ENCODE measurements around the gene FOXJ2. TPM values are rescaled to one million over a fixed set of nuclear protein-coding genes. Genes with fewer than 3 reads are reported as not detected.

The FOXJ2 gene
- total RNA-seq, 1 experiment from 2014 or later, result 5.5 TPM

DNA sequence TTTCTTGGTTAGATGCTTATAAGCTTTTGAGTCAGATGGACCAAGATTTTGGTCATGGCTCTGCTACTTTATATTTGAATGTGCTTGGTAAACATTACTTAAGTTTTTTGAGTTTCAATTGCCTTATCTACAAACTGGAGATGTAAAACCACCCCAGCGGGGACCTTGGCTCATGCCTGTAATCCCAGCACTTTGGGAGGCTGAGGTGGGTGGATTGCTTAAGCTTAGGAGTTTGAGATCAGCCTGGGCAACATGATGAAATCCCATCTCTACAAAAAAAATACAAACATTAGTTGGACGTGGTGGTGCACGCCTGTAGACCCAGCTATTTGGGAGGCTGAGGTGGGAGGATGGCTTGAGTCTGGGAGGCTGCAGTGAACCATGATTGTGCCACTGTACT lies 60.8 kb downstream of the FOXJ2 start:
- Histone ChIP-seq H4K20me1 (ENCODE audit: control insufficient read depth, insufficient read depth, insufficient read length) (no peaks in the 10 kb centered on the region), H2BK12ac (ENCODE audit: insufficient read length, low read depth, low read length) (no peak overlapping the region), H2BK20ac (ENCODE audit: low read depth, low read length, poor library complexity, severe bottlenecking) (no peak overlapping the region), H4K5ac (ENCODE audit: insufficient read length, low read depth, low read length) (no peak overlapping the region), H3K4ac (ENCODE audit: low read depth, low read length) (no peak overlapping the region), H3K4me2 (ENCODE audit: insufficient read depth, insufficient read length, low read length) (no peak overlapping the region), H2AK5ac (ENCODE audit: insufficient read length, low read length) (no peak overlapping the region), H2BK15ac (ENCODE audit: low read depth, low read length) (no peak overlapping the region), H3K23me2 (ENCODE audit: insufficient read length, low read depth, low read length, poor library complexity, severe bottlenecking) (no peaks in the 10 kb centered on the region), H3K9me3 (ENCODE audit: control insufficient read depth, low read depth, low read length) (no peaks in the 10 kb centered on the region), H4K91ac (ENCODE audit: insufficient read length, low read depth, low read length) (no peak overlapping the region), H3K23ac (ENCODE audit: insufficient read length, low read depth, low read length) (no peak overlapping the region), H4K8ac (replicated peaks; ENCODE audit: insufficient read length, low read depth, low read length) (no peak overlapping the region), H3K14ac (ENCODE audit: insufficient read depth, low read length) (no peak overlapping the region), H3T11ph (ENCODE audit: low read length) (no peak overlapping the region), H3K27ac (ENCODE audit: insufficient read length, low read depth, low read length) (no peak overlapping the region), H3K56ac (ENCODE audit: insufficient read length, low read depth, low read length) (no peak overlapping the region), H2BK120ac (ENCODE audit: low read depth, low read length, poor library complexity, severe bottlenecking) (no peak overlapping the region), H2AFZ (ENCODE audit: low read length) (no peak overlapping the region), H3K9ac (ENCODE audit: extremely low read depth, insufficient read length, low read length) (no peak overlapping the region), H3K4me1 (ENCODE audit: insufficient read depth, low read length) (no peaks in the 10 kb centered on the region), H3K79me2 (ENCODE audit: insufficient read depth, low read length) (no peaks in the 10 kb centered on the region), H3K18ac (ENCODE audit: insufficient read length, low read depth, low read length) (no peak overlapping the region), H3K27me3 (ENCODE audit: insufficient read depth, low read length) (no peaks in the 10 kb centered on the region), H3K79me1 (ENCODE audit: insufficient read depth, low read depth, low read length, poor library complexity, severe bottlenecking) (no peaks in the 10 kb centered on the region), H2BK5ac (ENCODE audit: insufficient read length, low read length) (no peak overlapping the region)
- Mint-ChIP-seq H3K27me3 (ENCODE audit: low read depth) (no peaks in the 10 kb centered on the region), H3K36me3 (ENCODE audit: insufficient read depth in 1 of 3, low read depth in 3 of 3) (peaks cover 17 to 76% (median 68%) of the 10 kb centered on the region in 3 experiments; a peak in 6 of 7 replicates), H3K4me3 (no peak overlapping the region), H3K4me1 (no peaks in the 10 kb centered on the region), H3K9me3 (no peaks in the 10 kb centered on the region), H3K27ac (no peak overlapping the region)
- no peak for DNase-seq
- TF ChIP-seq, protein P1, sequence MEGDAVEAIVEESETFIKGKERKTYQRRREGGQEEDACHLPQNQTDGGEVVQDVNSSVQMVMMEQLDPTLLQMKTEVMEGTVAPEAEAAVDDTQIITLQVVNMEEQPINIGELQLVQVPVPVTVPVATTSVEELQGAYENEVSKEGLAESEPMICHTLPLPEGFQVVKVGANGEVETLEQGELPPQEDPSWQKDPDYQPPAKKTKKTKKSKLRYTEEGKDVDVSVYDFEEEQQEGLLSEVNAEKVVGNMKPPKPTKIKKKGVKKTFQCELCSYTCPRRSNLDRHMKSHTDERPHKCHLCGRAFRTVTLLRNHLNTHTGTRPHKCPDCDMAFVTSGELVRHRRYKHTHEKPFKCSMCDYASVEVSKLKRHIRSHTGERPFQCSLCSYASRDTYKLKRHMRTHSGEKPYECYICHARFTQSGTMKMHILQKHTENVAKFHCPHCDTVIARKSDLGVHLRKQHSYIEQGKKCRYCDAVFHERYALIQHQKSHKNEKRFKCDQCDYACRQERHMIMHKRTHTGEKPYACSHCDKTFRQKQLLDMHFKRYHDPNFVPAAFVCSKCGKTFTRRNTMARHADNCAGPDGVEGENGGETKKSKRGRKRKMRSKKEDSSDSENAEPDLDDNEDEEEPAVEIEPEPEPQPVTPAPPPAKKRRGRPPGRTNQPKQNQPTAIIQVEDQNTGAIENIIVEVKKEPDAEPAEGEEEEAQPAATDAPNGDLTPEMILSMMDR (conservative IDR thresholded peaks at IDR 0.05), result no peak
- WGBS (ENCODE audit: extremely low coverage, insufficient read length, low lambda C conversion rate), result no CpG with 5 or more reads among the region's 3 CpGs

Measured in H9 (cell line).